HFF-Myc (cell line): Measurements from ENCODE around the gene OPCML.

Experiments used
- DNase-seq: peaks from one replicate; pipeline ENCODE4 v3.0.0-alpha.2; 2011; ENCODE audit warnings: low read depth; ENCODE audit errors: extremely low read depth
- H3K4me3 ChIP-seq: replicated peaks from 2 replicates; pipeline ENCODE4 v1.5.1; 2011; ENCODE audit warnings: low read depth, mild to moderate bottlenecking, control low read depth, low read length
- TF ChIP-seq, protein P1 (sequence below): IDR thresholded peaks from 2 replicates; pipeline ENCODE4 v1.5.1; 2012; ENCODE audit warnings: mild to moderate bottlenecking, low read depth, low read length, control low read depth; ENCODE audit errors: missing control alignments

OPCML gene

GRCh38 chr11:132779497-132779896 lies 752.8 kb downstream of the OPCML start:
- no peak overlapping the region for H3K4me3 ChIP-seq
- TF ChIP-seq, protein P1, sequence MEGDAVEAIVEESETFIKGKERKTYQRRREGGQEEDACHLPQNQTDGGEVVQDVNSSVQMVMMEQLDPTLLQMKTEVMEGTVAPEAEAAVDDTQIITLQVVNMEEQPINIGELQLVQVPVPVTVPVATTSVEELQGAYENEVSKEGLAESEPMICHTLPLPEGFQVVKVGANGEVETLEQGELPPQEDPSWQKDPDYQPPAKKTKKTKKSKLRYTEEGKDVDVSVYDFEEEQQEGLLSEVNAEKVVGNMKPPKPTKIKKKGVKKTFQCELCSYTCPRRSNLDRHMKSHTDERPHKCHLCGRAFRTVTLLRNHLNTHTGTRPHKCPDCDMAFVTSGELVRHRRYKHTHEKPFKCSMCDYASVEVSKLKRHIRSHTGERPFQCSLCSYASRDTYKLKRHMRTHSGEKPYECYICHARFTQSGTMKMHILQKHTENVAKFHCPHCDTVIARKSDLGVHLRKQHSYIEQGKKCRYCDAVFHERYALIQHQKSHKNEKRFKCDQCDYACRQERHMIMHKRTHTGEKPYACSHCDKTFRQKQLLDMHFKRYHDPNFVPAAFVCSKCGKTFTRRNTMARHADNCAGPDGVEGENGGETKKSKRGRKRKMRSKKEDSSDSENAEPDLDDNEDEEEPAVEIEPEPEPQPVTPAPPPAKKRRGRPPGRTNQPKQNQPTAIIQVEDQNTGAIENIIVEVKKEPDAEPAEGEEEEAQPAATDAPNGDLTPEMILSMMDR, result no peak
- DNase-seq, result no peak

GRCh38 chr11:132777067-132777975 lies 755.0 kb downstream of the OPCML start:
- DNase-seq, result no peak
- TF ChIP-seq, protein P1, result no peak
- no peak overlapping the region for H3K4me3 ChIP-seq

- no peak for DNase-seq
- TF ChIP-seq, protein P1, result no peak
- H3K4me3 ChIP-seq, result no peak overlapping the region
Observed at GRCh38 chr11:132773751-132774150, 758.5 kb downstream of the OPCML start.

- DNase-seq, result no peak
- TF ChIP-seq, protein P1, result no peak
- no peak overlapping the region for H3K4me3 ChIP-seq
Observed at GRCh38 chr11:132772703-132773545, 759.4 kb downstream of the OPCML start.

DNA sequence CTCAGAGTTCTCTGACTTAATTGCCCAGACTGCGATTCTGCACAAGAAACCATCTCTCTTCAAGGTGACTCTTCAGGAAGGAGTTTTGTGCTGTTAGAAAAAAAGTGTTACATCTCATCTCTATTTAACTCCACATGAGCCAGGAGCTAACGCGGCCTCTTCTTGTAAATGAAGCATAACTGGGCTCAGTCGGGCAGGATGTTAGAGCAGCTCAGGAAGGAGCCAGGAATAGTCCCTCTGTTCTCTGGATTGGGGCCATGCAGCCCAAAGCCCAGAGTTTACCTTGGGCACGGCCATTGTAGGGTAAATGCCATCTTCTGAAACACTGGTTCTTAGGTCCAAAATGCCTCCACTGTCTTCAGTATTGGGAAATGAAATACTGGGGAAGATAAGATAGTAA lies 760.6 kb downstream of the OPCML start:
- DNase-seq, result no peak
- TF ChIP-seq, protein P1, result no peak
- H3K4me3 ChIP-seq, result no peak overlapping the region

GRCh38 chr11:132770829-132771530 lies 761.3 kb downstream of the OPCML start:
- no peak for DNase-seq
- H3K4me3 ChIP-seq, result no peak overlapping the region
- TF ChIP-seq, protein P1, result no peak
